Body of pancreas (tissue), 4 donors: ENCODE measurements around the gene LRRC37B. TPM values are rescaled to one million over a fixed set of nuclear protein-coding genes. Genes with fewer than 3 reads are reported as not detected.

Source experiments
- ATAC-seq: fragments of 150-250 bp; one replicate; pipeline ENCODE4 v1.9.1; 2016
- DNase-seq, 4 donors: peaks; one replicate each; pipeline ENCODE4 v3.0.0-alpha.2; 2019
- H3K27ac ChIP-seq, 4 donors: fragments of 200-600 bp; sonication (generic); 1 replicate in 3 of 4; 2 replicates in 1 of 4; pipeline versions ENCODE4 v1.5.1 to v1.6.1; 2016 to 2019; ENCODE audit warnings: mild to moderate bottlenecking in 1 of 4, mixed read lengths in 1 of 4, moderate library complexity in 1 of 4
- H3K27me3 ChIP-seq, 2 donors: fragments of 200-600 bp; sonication (generic); one replicate each; pipeline ENCODE4 v1.6.0; 2016; ENCODE audit warnings: mild to moderate bottlenecking in 1 of 2
- H3K36me3 ChIP-seq, 2 donors: fragments of 200-600 bp; sonication (generic); replicated peaks in 1 of 2; 2 replicates each; pipeline ENCODE4 v1.5.1; 2016; ENCODE audit warnings: low read depth in 2 of 2; ENCODE audit not compliant: insufficient read depth in 1 of 2
- H3K4me1 ChIP-seq: fragments of 200-600 bp; sonication (generic); one replicate; pipeline ENCODE4 v1.6.0; 2016
- H3K4me3 ChIP-seq, 2 donors: fragments of 200-600 bp; sonication (generic); 1 replicate in 1 of 2; 2 replicates in 1 of 2; pipeline ENCODE4 v1.5.1; 2016 to 2019
- H3K9me3 ChIP-seq, 3 donors: fragments of 200-600 bp; sonication (generic); 1 replicate in 2 of 3; 2 replicates in 1 of 3; pipeline ENCODE4 v1.5.1; 2016
- POLR2A ChIP-seq, 3 donors: fragments of 450-650 bp; IDR thresholded peaks; one replicate each; pipeline ENCODE4 v1.6.1; 2016; ENCODE audit warnings: antibody characterized with exemption in 3 of 3, mild to moderate bottlenecking in 2 of 3
- WGBS, 2 donors: methylation state at CpG; one replicate each; pipeline ENCODE4 v1.1.5; 2017; 5-methylcytosine and 5-hydroxymethylcytosine counted together
- intact Hi-C: fragments of 100-400 bp; cut with DNase I; formaldehyde crosslinking; loops from one replicate; pipeline ENCODE4 v1.15.1; 2023
- total RNA-seq, 2 donors: library from RNA; depleted of rRNA; stranded (reverse); fragments of >200 nt; gene quantifications; one replicate each; pipeline ENCODE4 v1.1.0, GENCODE V29; 2016
- TF ChIP-seq, protein P1 (sequence below), 7 experiments: fragments of 450-650 bp in 4 of 7; fragments of 200-600 bp in 3 of 7; sonication (generic) in 3 of 7; IDR thresholded peaks; one replicate each; pipeline ENCODE4 v1.5.1; 2016 to 2019; ENCODE audit warnings: antibody characterized with exemption in 7 of 7

LRRC37B gene
- total RNA-seq, 2 donors from 2014 or later: 11.4 to 23.4 TPM

DNA sequence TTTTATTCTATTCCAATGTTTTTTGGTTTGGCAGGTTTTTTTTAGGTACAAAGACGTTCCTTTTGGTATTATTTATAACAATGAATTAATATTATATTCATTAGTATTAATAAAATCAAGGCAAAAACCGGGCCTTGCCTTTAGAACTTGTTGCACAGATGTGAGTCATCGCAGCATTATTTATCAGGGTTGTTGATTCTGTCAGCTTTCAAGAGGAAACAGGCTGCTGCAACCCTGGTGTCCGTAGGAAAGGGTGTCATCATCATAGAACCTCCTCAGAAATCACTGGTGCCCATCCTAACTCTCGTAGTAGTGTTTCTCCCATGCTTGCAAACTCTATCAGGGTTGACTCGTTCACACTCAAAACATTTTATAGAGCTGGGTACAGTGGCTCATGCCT lies 10.2 kb upstream of the LRRC37B start:
- H3K4me1 ChIP-seq: no peaks in the 10 kb centered on the region
- 91 to 93% methylated on average over 6 of the region's 6 CpGs for WGBS, 2 donors
- H3K27ac ChIP-seq: no peak overlapping the region
- H3K36me3 ChIP-seq: peaks cover 0 to 35% of the 10 kb centered on the region in 2 donors
- DNase-seq (no peak), ATAC-seq (no peak)
- no peaks in the 10 kb centered on the region for H3K9me3 ChIP-seq
- H3K4me3 ChIP-seq: no peak overlapping the region
- no peaks in the 10 kb centered on the region for H3K27me3 ChIP-seq
- intact Hi-C loops: no loop called here
- TF ChIP-seq POLR2A (IDR thresholded peaks at IDR 0.05): no peak
- TF ChIP-seq, protein P1, sequence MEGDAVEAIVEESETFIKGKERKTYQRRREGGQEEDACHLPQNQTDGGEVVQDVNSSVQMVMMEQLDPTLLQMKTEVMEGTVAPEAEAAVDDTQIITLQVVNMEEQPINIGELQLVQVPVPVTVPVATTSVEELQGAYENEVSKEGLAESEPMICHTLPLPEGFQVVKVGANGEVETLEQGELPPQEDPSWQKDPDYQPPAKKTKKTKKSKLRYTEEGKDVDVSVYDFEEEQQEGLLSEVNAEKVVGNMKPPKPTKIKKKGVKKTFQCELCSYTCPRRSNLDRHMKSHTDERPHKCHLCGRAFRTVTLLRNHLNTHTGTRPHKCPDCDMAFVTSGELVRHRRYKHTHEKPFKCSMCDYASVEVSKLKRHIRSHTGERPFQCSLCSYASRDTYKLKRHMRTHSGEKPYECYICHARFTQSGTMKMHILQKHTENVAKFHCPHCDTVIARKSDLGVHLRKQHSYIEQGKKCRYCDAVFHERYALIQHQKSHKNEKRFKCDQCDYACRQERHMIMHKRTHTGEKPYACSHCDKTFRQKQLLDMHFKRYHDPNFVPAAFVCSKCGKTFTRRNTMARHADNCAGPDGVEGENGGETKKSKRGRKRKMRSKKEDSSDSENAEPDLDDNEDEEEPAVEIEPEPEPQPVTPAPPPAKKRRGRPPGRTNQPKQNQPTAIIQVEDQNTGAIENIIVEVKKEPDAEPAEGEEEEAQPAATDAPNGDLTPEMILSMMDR (IDR thresholded peaks at IDR 0.05): no peak

DNA sequence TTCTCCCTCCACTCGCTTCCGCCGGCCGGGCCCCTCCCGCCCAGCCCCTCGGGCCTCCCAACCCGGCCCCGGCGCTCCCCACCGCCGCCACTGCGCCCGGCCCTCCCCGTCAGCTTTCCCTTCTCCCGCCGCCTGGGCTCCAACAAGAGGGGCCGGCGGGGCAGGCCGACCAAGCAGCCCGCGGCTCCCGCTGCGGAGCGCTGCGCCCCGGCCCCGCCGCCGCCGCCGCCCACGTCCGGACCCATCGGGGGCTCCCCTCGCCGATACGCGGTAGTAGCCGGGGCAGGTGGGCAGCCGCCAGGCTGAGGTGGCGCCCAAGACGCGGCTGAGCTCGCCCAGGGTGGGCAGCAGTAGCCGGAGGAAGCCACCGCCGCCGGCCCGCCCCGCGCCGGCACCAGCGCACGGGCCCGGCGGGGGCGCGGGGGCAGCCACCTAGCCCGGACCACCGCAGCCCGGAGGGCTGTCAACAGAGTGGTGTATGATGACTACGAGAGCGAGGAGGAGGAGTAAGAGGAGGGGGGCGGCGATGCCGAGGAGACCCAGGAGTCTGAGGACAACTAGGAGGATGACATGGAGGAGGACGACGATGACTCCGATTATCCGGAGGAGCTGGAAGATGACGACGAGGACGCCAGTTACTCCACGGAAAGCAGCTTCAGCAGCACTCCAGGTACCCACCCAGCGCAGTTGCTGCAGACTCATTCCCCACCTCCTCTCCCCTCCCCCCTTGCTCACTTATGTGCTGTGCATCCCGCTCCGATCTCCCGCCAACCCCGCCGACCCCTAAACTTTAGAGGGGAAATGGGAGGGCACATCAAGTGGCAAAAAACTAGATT lies 498 bp downstream of the LRRC37B start:
- ATAC-seq: peak; percentile 73
- DNase-seq: peak; percentile 15 to 43 (median 23)
- intact Hi-C loops: no loop called here
- peaks cover 24% of the 10 kb centered on the region for H3K4me1 ChIP-seq
- TF ChIP-seq POLR2A (IDR thresholded peaks at IDR 0.05): no peak
- TF ChIP-seq, protein P1 (IDR thresholded peaks at IDR 0.05): no peak
- 0 to 1% methylated on average over 27 to 41 of the region's 80 CpGs for WGBS, 2 donors
- no peaks in the 10 kb centered on the region for H3K36me3 ChIP-seq
- H3K27me3 ChIP-seq: no peaks in the 10 kb centered on the region
- H3K4me3 ChIP-seq: peak overlapping the region; percentile 56 to 87
- peak overlapping the region; percentile 32 to 85 (median 78) for H3K27ac ChIP-seq
- no peaks in the 10 kb centered on the region for H3K9me3 ChIP-seq

DNA sequence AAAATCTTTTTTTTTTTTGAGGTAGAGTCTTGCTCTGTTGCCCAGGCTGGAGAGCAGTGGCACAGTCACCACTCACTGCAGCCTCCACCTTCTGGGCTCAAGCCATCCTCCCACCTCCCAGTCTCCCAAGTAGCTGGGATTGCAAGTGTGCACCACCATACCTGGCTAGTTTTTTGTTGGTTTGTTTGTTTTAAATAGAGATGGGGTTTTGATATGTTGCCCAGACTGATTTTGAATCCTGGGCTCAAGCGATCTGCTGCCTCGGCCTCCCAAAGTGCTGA lies 2.0 kb downstream of the LRRC37B start:
- Histone ChIP-seq H3K4me1 (peaks cover 24% of the 10 kb centered on the region), H3K27ac (no peak overlapping the region), H3K9me3 (no peaks in the 10 kb centered on the region), H3K36me3 (no peaks in the 10 kb centered on the region), H3K4me3 (no peak overlapping the region), H3K27me3 (no peaks in the 10 kb centered on the region)
- no peak for DNase-seq
- intact Hi-C loops: no loop called here
- TF ChIP-seq POLR2A (IDR thresholded peaks at IDR 0.05): no peak
- ATAC-seq: no peak
- whole genome bisulfite sequencing, 2 donors: 86 to 97% methylated on average over 2 of the region's 2 CpGs

DNA sequence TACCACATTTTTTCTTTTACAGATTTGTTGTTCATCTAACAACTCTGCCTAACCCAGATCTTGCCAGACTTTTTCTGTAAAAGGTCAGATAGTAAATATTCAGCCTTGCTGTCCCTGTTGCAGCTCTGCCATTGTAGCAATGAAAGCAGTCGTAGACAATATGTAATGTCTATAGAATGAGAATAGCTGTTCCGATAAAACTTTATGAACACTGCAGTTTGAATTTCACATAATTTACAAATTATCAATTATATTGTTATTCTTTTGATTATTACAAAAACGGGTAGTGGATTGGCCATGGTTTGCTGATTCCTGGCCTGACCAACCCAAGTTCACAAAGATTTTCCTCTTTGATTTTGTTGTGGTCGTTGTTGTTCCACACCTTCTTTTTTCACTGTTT lies 2.9 kb downstream of the LRRC37B start:
- WGBS, 2 donors: 79 to 80% methylated on average over 4 of the region's 4 CpGs
- no peak overlapping the region for H3K27ac ChIP-seq
- ATAC-seq: no peak
- DNase-seq: no peak
- intact Hi-C loops: no loop called here
- H3K4me1 ChIP-seq: peaks cover 24% of the 10 kb centered on the region
- H3K9me3 ChIP-seq: no peaks in the 10 kb centered on the region
- H3K27me3 ChIP-seq: no peaks in the 10 kb centered on the region
- no peak overlapping the region for H3K4me3 ChIP-seq
- TF ChIP-seq POLR2A (IDR thresholded peaks at IDR 0.05): no peak
- TF ChIP-seq, protein P1 (IDR thresholded peaks at IDR 0.05): no peak
- no peaks in the 10 kb centered on the region for H3K36me3 ChIP-seq

DNA sequence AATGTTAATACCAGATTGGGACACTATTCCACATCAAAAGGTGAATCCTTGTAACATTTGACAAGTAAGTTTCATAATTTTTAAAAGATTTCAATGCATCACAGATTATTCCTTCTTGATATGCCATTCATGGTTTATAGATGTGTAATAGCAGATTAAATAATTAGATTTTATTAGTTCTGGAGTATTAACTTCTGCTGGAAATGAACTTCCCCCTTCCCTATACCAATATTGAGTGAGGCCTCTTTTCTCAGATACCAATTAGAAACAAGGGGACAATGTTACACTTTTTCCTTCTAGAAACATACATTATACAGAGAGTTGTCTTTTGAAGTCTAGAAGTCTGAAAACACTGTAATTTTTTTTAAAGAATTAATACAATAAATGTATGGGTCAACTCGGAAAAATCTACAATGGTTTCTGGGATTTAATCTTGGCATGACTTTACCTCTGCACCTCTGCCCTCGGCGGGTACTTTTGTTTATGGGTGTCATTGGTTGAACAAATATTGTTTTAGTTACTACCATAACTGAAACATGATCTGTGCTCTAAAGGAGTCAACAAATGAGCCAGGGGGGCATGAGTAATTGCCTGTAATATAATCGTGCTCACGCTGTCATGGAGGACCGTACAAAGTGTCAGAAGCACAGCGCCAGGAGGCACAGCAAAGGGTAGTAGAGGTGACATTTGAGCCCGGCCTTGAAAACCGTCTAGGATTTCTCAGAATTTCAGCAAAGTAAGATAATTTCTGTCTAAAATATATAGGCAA lies 8.2 kb downstream of the LRRC37B start:
- Histone ChIP-seq H3K27me3 (no peaks in the 10 kb centered on the region), H3K27ac (no peak overlapping the region), H3K4me1 (no peaks in the 10 kb centered on the region), H3K9me3 (no peaks in the 10 kb centered on the region), H3K36me3 (no peaks in the 10 kb centered on the region), H3K4me3 (no peak overlapping the region)
- TF ChIP-seq, protein P1 (IDR thresholded peaks at IDR 0.05): no peak
- no peak for TF ChIP-seq POLR2A (IDR thresholded peaks at IDR 0.05)
- ATAC-seq: no peak
- DNase-seq: peak in 1 of 4 donors; percentile 16
- intact Hi-C loops: no loop called here
- 68 to 72% methylated on average over 9 of the region's 9 CpGs for WGBS, 2 donors
